ENCODE data around the gene ITPRIPL2. TPM values are rescaled to one million over a fixed set of nuclear protein-coding genes. Genes with fewer than 3 reads are reported as not detected.
A peak's percentile ranks its signal among the peaks of the same experiment; 100 is the strongest.

The ITPRIPL2 gene
- total RNA-seq, 1 donor from 2014 or later: 21.8 TPM

DNA sequence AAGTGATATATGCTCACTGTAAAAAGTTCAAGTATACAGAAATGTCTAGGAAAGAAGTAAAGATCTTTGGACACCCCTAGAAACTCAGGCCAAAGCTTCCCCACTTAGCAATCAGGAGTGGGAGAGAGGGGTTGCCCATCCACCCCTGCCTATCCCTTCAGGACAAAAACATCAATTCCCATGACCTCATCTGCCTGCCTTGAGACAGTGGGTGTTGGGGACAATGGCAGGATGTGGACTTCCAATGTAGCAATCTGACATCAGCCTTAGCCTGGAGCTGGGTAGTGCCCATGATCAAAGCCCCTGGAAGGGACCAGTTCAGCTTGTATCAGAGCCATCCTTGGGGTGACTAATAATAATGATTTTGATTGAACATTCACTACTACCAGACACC, 18.1 kb downstream of the ITPRIPL2 start:
- no peak for DNase-seq (ENCODE audit: low read depth, low spot score)
- Mint-ChIP-seq H3K9me3 (peaks cover 4% of the 10 kb centered on the region), H3K4me3 (no peak overlapping the region), H3K36me3 (ENCODE audit: low read depth) (peaks cover 5% of the 10 kb centered on the region), H3K27ac (ENCODE audit: unreplicated experiment) (peak overlapping the region; percentile 90), H3K4me1 (peaks cover 32% of the 10 kb centered on the region), H3K27me3 (ENCODE audit: low read depth) (no peaks in the 10 kb centered on the region)
- TF ChIP-seq, protein P1, sequence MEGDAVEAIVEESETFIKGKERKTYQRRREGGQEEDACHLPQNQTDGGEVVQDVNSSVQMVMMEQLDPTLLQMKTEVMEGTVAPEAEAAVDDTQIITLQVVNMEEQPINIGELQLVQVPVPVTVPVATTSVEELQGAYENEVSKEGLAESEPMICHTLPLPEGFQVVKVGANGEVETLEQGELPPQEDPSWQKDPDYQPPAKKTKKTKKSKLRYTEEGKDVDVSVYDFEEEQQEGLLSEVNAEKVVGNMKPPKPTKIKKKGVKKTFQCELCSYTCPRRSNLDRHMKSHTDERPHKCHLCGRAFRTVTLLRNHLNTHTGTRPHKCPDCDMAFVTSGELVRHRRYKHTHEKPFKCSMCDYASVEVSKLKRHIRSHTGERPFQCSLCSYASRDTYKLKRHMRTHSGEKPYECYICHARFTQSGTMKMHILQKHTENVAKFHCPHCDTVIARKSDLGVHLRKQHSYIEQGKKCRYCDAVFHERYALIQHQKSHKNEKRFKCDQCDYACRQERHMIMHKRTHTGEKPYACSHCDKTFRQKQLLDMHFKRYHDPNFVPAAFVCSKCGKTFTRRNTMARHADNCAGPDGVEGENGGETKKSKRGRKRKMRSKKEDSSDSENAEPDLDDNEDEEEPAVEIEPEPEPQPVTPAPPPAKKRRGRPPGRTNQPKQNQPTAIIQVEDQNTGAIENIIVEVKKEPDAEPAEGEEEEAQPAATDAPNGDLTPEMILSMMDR (conservative IDR thresholded peaks at IDR 0.05): no peak

DNA sequence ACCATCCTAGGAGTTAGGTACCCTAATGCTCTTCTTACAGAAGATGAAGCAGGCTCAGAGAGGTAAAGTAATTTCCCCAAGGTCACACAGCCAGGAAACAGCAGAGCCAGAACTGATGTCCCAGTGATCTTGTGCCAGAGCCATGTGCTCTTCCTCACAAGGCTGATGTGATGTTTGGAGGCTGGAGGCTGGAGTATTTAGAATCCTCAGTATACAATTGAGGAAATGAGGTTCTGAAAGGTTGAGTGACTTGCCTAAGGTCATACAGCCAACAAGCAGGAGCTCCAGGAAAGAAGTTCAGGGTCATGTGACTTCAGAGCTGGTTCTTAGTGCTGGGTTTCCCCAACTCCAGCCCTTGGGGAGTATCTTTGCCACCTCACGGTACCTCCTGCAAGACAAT, 18.5 kb downstream of the ITPRIPL2 start:
- no peaks in the 10 kb centered on the region for H3K9me3 Mint-ChIP-seq
- peaks cover under 1% of the 10 kb centered on the region for H3K36me3 Mint-ChIP-seq (ENCODE audit: low read depth)
- no peak overlapping the region for H3K4me3 Mint-ChIP-seq
- H3K27me3 Mint-ChIP-seq (ENCODE audit: low read depth): no peaks in the 10 kb centered on the region
- TF ChIP-seq, protein P1 (conservative IDR thresholded peaks at IDR 0.05): no peak
- DNase-seq (ENCODE audit: low read depth, low spot score): no peak
- peaks cover 33% of the 10 kb centered on the region for H3K4me1 Mint-ChIP-seq
- no peak overlapping the region for H3K27ac Mint-ChIP-seq (ENCODE audit: unreplicated experiment)

DNA sequence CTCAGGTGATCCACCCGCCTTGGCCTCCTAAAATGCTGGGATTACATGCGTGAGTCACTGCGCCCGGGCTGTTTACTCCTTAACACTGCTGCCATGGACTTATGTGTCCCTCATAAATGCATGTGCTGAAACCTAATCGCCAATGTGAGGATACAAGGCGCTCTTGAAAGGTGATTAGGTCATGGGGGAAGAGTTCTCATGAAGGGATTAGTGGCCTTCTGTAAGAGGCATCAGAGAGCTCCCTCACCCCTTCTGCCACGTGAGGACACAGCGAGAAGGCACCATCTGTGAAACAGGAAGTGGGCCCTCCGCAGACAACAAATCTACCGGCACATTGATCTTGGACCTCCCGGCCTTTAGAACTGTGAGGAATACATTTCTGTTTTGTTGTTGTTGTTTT, 19.1 kb downstream of the ITPRIPL2 start:
- Mint-ChIP-seq H3K27ac (ENCODE audit: unreplicated experiment) (peak overlapping the region; percentile 62), H3K4me1 (peaks cover 36% of the 10 kb centered on the region), H3K9me3 (no peaks in the 10 kb centered on the region), H3K36me3 (ENCODE audit: low read depth) (no peaks in the 10 kb centered on the region), H3K27me3 (ENCODE audit: low read depth) (no peaks in the 10 kb centered on the region), H3K4me3 (no peak overlapping the region)
- no peak for DNase-seq (ENCODE audit: low read depth, low spot score)
- TF ChIP-seq, protein P1 (conservative IDR thresholded peaks at IDR 0.05): no peak

DNA sequence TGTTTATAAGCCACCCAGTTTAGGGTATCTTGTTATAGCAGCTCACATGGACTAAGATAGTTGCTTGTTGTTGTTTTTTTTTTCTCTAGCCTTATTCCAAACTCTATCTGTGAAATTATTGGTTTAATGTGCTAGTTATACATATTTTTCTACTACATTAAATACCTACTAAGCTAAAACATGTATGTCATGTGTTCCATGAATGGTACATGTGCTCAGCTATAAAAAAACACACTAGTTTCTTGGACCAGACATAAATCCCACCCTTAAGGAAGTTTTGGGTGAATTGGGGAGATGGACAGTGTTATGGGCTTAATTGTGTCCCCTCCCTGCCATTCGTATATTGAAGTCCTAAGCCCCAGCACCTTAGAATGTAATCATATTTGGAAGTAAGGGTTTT, 19.8 kb downstream of the ITPRIPL2 start:
- TF ChIP-seq, protein P1 (conservative IDR thresholded peaks at IDR 0.05): no peak
- DNase-seq (ENCODE audit: low read depth, low spot score): no peak
- H3K4me1 Mint-ChIP-seq: peaks cover 39% of the 10 kb centered on the region
- H3K9me3 Mint-ChIP-seq: no peaks in the 10 kb centered on the region
- H3K27me3 Mint-ChIP-seq (ENCODE audit: low read depth): no peaks in the 10 kb centered on the region
- H3K27ac Mint-ChIP-seq (ENCODE audit: unreplicated experiment): no peak overlapping the region
- H3K36me3 Mint-ChIP-seq (ENCODE audit: low read depth): no peaks in the 10 kb centered on the region
- no peak overlapping the region for H3K4me3 Mint-ChIP-seq

DNA sequence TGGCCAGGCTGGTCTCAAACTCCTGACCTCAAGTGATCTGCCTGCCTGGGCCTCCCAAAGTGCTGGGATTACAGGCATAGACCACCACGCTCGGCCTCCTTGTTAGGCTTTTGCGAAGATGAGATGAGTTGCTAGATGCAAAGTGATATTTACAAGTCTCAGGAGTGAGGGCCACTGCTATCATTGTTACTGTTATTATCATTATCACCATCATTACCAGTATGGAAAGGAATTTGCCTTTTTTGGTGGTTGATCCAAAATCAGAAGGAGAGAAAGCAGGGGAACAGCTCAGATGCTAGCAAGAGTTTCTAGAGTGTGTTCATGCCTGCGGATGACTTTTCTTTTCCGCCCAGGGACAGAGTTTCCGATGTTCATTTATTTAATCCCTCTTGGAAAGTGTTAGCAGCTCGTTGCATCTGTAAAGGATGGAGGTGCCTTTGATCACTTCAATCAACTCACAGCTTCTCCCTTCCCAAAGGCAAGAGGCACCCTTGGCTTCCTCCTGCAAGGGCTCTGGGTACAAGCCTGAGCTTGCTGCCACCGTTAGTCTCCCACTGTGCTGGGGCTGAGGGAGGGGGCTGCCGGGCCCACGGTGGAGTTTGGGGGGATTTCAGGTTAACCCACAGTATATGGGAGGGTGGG, 21.6 kb downstream of the ITPRIPL2 start:
- H3K4me3 Mint-ChIP-seq: no peak overlapping the region
- H3K4me1 Mint-ChIP-seq: peaks cover 29% of the 10 kb centered on the region
- no peaks in the 10 kb centered on the region for H3K27me3 Mint-ChIP-seq (ENCODE audit: low read depth)
- DNase-seq (ENCODE audit: low read depth, low spot score): no peak
- no peaks in the 10 kb centered on the region for H3K9me3 Mint-ChIP-seq
- H3K27ac Mint-ChIP-seq (ENCODE audit: unreplicated experiment): peak overlapping the region; percentile 35
- TF ChIP-seq, protein P1 (conservative IDR thresholded peaks at IDR 0.05): no peak
- H3K36me3 Mint-ChIP-seq (ENCODE audit: low read depth): no peaks in the 10 kb centered on the region

Measured in neural crest cell (in vitro differentiated cells).